ENCODE results near the gene ELAVL1.

- TF ChIP-seq, protein P1, sequence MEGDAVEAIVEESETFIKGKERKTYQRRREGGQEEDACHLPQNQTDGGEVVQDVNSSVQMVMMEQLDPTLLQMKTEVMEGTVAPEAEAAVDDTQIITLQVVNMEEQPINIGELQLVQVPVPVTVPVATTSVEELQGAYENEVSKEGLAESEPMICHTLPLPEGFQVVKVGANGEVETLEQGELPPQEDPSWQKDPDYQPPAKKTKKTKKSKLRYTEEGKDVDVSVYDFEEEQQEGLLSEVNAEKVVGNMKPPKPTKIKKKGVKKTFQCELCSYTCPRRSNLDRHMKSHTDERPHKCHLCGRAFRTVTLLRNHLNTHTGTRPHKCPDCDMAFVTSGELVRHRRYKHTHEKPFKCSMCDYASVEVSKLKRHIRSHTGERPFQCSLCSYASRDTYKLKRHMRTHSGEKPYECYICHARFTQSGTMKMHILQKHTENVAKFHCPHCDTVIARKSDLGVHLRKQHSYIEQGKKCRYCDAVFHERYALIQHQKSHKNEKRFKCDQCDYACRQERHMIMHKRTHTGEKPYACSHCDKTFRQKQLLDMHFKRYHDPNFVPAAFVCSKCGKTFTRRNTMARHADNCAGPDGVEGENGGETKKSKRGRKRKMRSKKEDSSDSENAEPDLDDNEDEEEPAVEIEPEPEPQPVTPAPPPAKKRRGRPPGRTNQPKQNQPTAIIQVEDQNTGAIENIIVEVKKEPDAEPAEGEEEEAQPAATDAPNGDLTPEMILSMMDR (IDR thresholded peaks at IDR 0.05; ENCODE audit: insufficient read depth, low read depth, low read length), result no peak
- TF ChIP-seq EZH2 (IDR thresholded peaks at IDR 0.05; ENCODE audit: insufficient read depth, low read length), result peak; percentile 85
These were observed 89.1 kb downstream of the ELAVL1 start for GRCh38 chr19:7916103-7916954.
